Measurements from ENCODE around the gene ELMO1.

- TF ChIP-seq ZBTB33 (IDR thresholded peaks at IDR 0.05) = no peak
- TF ChIP-seq CTCF (IDR thresholded peaks at IDR 0.05; ENCODE audit: low read depth, low read length, missing input control) = no peak
- TF ChIP-seq ATF3 (IDR thresholded peaks at IDR 0.05) = no peak
- TF ChIP-seq RAD21 (IDR thresholded peaks at IDR 0.05) = no peak
- no peak for TF ChIP-seq EGR1 (IDR thresholded peaks at IDR 0.05; ENCODE audit: low read depth in 2 of 2)
- no peak for TF ChIP-seq NR2F2 (IDR thresholded peaks at IDR 0.05)
- no peak for TF ChIP-seq REST (IDR thresholded peaks at IDR 0.05)
- TF ChIP-seq TAF1 (conservative IDR thresholded peaks at IDR 0.05) = no peak
- no peak for TF ChIP-seq GABPA (IDR thresholded peaks at IDR 0.05 in 1 of 2, conservative IDR thresholded peaks at IDR 0.05 in 1 of 2)
- no peak for TF ChIP-seq JUND (IDR thresholded peaks at IDR 0.05)
- no peak for TF ChIP-seq SP1 (IDR thresholded peaks at IDR 0.05)
- TF ChIP-seq MAX (IDR thresholded peaks at IDR 0.05) = no peak
- no peak for TF ChIP-seq HNF4A (conservative IDR thresholded peaks at IDR 0.05)
- no peak for TF ChIP-seq FOXA2 (IDR thresholded peaks at IDR 0.05)
These were observed 374.3 kb downstream of the ELMO1 start for GRCh38 chr7:37074370-37074769.

Measured in liver (tissue), 3 donors.